B cell (primary cell): ENCODE measurements around the gene CHSY3. TPM values are rescaled to one million over a fixed set of nuclear protein-coding genes. Genes with fewer than 3 reads are reported as not detected.

Experiments
- ATAC-seq: fragments of 200-7000 bp; cut with Tn5 transposase; one replicate; pipeline ENCODE4 v1.10.0; 2021; ENCODE audit warnings: low read depth, mild to moderate bottlenecking, moderate number of reproducible peaks, moderate library complexity
- CTCF ChIA-PET: fragments of 350-600 bp; sonication (Branson Sonifier 250); formaldehyde crosslinking; loops from one replicate; lab custom pipeline; 2021; ENCODE audit warnings: antibody characterized with exemption, inconsistent platforms; lab: Charles Lee
- POLR2A ChIA-PET: fragments of 350-600 bp; sonication (Branson Sonifier 250); formaldehyde crosslinking; loops from one replicate; lab custom pipeline; 2021; ENCODE audit warnings: antibody characterized with exemption; lab: Charles Lee
- DNase-seq: peaks from one replicate; pipeline ENCODE4 v3.0.0; 2013
- H2AFZ ChIP-seq: 2 replicates; pipeline ENCODE4 v1.6.1; 2012; ENCODE audit warnings: mild to moderate bottlenecking, low read depth, low read length; ENCODE audit not compliant: insufficient read depth, poor library complexity, severe bottlenecking
- H3K27ac ChIP-seq, 2 donors: 1 replicate in 1 of 2; 2 replicates in 1 of 2; pipeline ENCODE4 v1.5.1; 2012 to 2013; ENCODE audit warnings: low read length in 2 of 2, mild to moderate bottlenecking in 2 of 2, moderate library complexity in 1 of 2
- H3K27me3 ChIP-seq, 4 experiments: fragments of 200-600 bp in 1 of 4; sonication (generic) in 1 of 4; replicated peaks in 1 of 4; 1 replicate in 2 of 4; 2 replicates in 2 of 4; pipeline versions ENCODE4 v1.6.1 to v1.7.0; 2013 to 2016; ENCODE audit warnings: low read length in 3 of 4, mild to moderate bottlenecking in 2 of 4, mixed read lengths in 1 of 4, moderate library complexity in 1 of 4; ENCODE audit not compliant: insufficient read depth in 4 of 4, control insufficient read depth in 3 of 4; ENCODE audit errors: control extremely low read depth in 1 of 4
- H3K36me3 ChIP-seq, 2 experiments: replicated peaks in 1 of 2; 1 replicate in 1 of 2; 2 replicates in 1 of 2; pipeline versions ENCODE4 v1.6.1 to v1.7.1; 2013; ENCODE audit warnings: low read length in 1 of 2; ENCODE audit not compliant: insufficient read depth in 2 of 2, control insufficient read depth in 1 of 2; ENCODE audit errors: control extremely low read depth in 1 of 2, extremely low read depth in 1 of 2
- H3K4me1 ChIP-seq, 2 donors: fragments of 200-600 bp in 1 of 2; sonication (generic) in 1 of 2; 1 replicate in 1 of 2; 2 replicates in 1 of 2; pipeline versions ENCODE4 v1.5.1 to v1.6.1; 2013 to 2017; ENCODE audit warnings: low read length in 2 of 2; ENCODE audit not compliant: control insufficient read depth in 2 of 2, insufficient read depth in 2 of 2
- H3K4me2 ChIP-seq: replicated peaks from 2 replicates; pipeline ENCODE3; 2012; ENCODE audit warnings: mild to moderate bottlenecking, low read depth, low read length; ENCODE audit not compliant: poor library complexity, severe bottlenecking
- H3K4me3 ChIP-seq, 5 experiments: fragments of 200-600 bp in 1 of 5; sonication (generic) in 1 of 5; 1 replicate in 3 of 5; 2 replicates in 2 of 5; pipeline versions ENCODE4 v1.5.1 to v1.7.0; 2011 to 2016; ENCODE audit warnings: low read length in 4 of 5, mild to moderate bottlenecking in 4 of 5, low read depth in 2 of 5, control low read depth in 1 of 5, moderate library complexity in 1 of 5; ENCODE audit not compliant: insufficient read depth in 1 of 5; ENCODE audit errors: control extremely low read depth in 1 of 5, extremely low read depth in 1 of 5
- H3K79me2 ChIP-seq: fragments of 200-600 bp; sonication (generic); one replicate; pipeline ENCODE4 v1.6.0; 2016; ENCODE audit warnings: low read length; ENCODE audit not compliant: control insufficient read depth, insufficient read depth
- H3K9ac ChIP-seq: fragments of 200-600 bp; sonication (generic); 2 replicates; pipeline ENCODE4 v1.6.1; 2017; ENCODE audit warnings: mild to moderate bottlenecking, low read length, moderate library complexity
- H3K9me3 ChIP-seq, 3 donors: one replicate each; pipeline versions ENCODE4 v1.6.1 to v1.7.1; 2013; ENCODE audit warnings: low read length in 2 of 3; ENCODE audit not compliant: control insufficient read depth in 2 of 3, insufficient read depth in 1 of 3; ENCODE audit errors: control extremely low read depth in 1 of 3
- H4K20me1 ChIP-seq: 2 replicates; pipeline ENCODE4 v1.6.0; 2012; ENCODE audit warnings: mild to moderate bottlenecking, low read length; ENCODE audit not compliant: insufficient read depth, control insufficient read depth, poor library complexity, severe bottlenecking
- H3K27ac Mint-ChIP-seq: one replicate; pipeline ENCODE4 v1.8.0; 2021; ENCODE audit warnings: mixed read lengths
- H3K27me3 Mint-ChIP-seq: one replicate; pipeline ENCODE4 v1.8.0; 2021; ENCODE audit warnings: mixed read lengths
- H3K4me1 Mint-ChIP-seq: one replicate; pipeline ENCODE4 v1.8.0; 2021; ENCODE audit warnings: mixed read lengths
- H3K4me3 Mint-ChIP-seq: one replicate; pipeline ENCODE4 v1.8.0; 2021; ENCODE audit warnings: mixed read lengths
- H3K9me3 Mint-ChIP-seq: one replicate; pipeline ENCODE4 v1.8.0; 2022; ENCODE audit warnings: mixed read lengths; ENCODE audit not compliant: insufficient read depth
- CTCF ChIP-seq: fragments of 200-600 bp; IDR thresholded peaks from one replicate; pipeline ENCODE4 v1.8.0; 2022; ENCODE audit warnings: antibody characterized with exemption, mild to moderate bottlenecking
- EZH2 ChIP-seq: IDR thresholded peaks from 2 replicates; pipeline ENCODE4 v1.6.1; 2012; ENCODE audit warnings: borderline replicate concordance, low read depth, mild to moderate bottlenecking, moderate library complexity, low read length; ENCODE audit not compliant: insufficient read depth, poor library complexity, severe bottlenecking
- WGBS: methylation state at CpG from one replicate; pipeline ENCODE4 v1.1.5; 2013; ENCODE audit warnings: missing lambda C conversion rate; ENCODE audit not compliant: insufficient coverage; 5-methylcytosine and 5-hydroxymethylcytosine counted together
- intact Hi-C: fragments of 100-400 bp; cut with micrococcal nuclease; formaldehyde crosslinking; loops from one replicate; pipeline ENCODE4 v1.10.0; 2022
- polyA plus RNA-seq: library from polyadenylated mRNA; depleted of rRNA; stranded (reverse); fragments of >200 nt; gene quantifications from 2 replicates; pipeline ENCODE4 v1.2.3, GENCODE V29; 2012
- total RNA-seq, 2 donors: library from RNA; stranded (reverse); fragments of 120-200 nt in 1 of 2; gene quantifications; 1 replicate in 1 of 2; 2 replicates in 1 of 2; pipeline versions ENCODE4 v1.2.3 to v1.2.4, GENCODE V29; 2013 to 2022

Gene CHSY3
- total and polyA plus RNA-seq, 2 donors (not counting 1 experiment from before 2014, with no cell fraction given) = not detected

GRCh38 chr5:129943936-129944335 is 39.7 kb downstream of the CHSY3 start:
- Mint-ChIP-seq H3K9me3 (no peaks in the 10 kb centered on the region), H3K4me1 (no peaks in the 10 kb centered on the region), H3K4me3 (no peak overlapping the region), H3K27ac (no peak overlapping the region), H3K27me3 (no peaks in the 10 kb centered on the region)
- Histone ChIP-seq H3K9ac (no peak overlapping the region), H2AFZ (no peak overlapping the region), H4K20me1 (no peaks in the 10 kb centered on the region), H3K27ac (no peak overlapping the region), H3K9me3 (no peaks in the 10 kb centered on the region), H3K36me3 (no peaks in the 10 kb centered on the region), H3K79me2 (no peaks in the 10 kb centered on the region), H3K27me3 (no peaks in the 10 kb centered on the region), H3K4me1 (no peaks in the 10 kb centered on the region), H3K4me3 (no peak overlapping the region), H3K4me2 (no peak overlapping the region)
- no peak for DNase-seq
- POLR2A ChIA-PET = no interaction called here
- TF ChIP-seq EZH2 = no peak
- no peak for TF ChIP-seq CTCF
- no peak for ATAC-seq
- CTCF ChIA-PET = no interaction called here
- no CpG with 5 or more reads among the region's 1 CpG for WGBS
- intact Hi-C loops = no loop called here

GRCh38 chr5:129945028-129945427 is 40.8 kb downstream of the CHSY3 start:
- no peak for DNase-seq
- Mint-ChIP-seq H3K4me3 (no peak overlapping the region), H3K4me1 (no peaks in the 10 kb centered on the region), H3K27ac (no peak overlapping the region), H3K27me3 (no peaks in the 10 kb centered on the region), H3K9me3 (no peaks in the 10 kb centered on the region)
- ATAC-seq = no peak
- POLR2A ChIA-PET = no interaction called here
- intact Hi-C loops = no loop called here
- no peak overlapping the region for H2AFZ ChIP-seq
- no peak overlapping the region for H3K9ac ChIP-seq
- no peaks in the 10 kb centered on the region for H3K9me3 ChIP-seq
- H3K79me2 ChIP-seq = no peaks in the 10 kb centered on the region
- H3K4me3 ChIP-seq = no peak overlapping the region
- no peaks in the 10 kb centered on the region for H3K4me1 ChIP-seq
- CTCF ChIA-PET = no interaction called here
- H3K27ac ChIP-seq = no peak overlapping the region
- no peaks in the 10 kb centered on the region for H4K20me1 ChIP-seq
- H3K36me3 ChIP-seq = no peaks in the 10 kb centered on the region
- H3K27me3 ChIP-seq = no peaks in the 10 kb centered on the region
- TF ChIP-seq CTCF (no peak), EZH2 (no peak)
- H3K4me2 ChIP-seq = no peak overlapping the region
